Kidney (tissue), 22 donors: ENCODE data around the gene DUSP6. TPM values are rescaled to one million over a fixed set of nuclear protein-coding genes. Genes with fewer than 3 reads are reported as not detected.

Experiments
- DNase-seq, 5 donors: peaks; one replicate each; pipeline ENCODE4 v3.0.0-alpha.2; 2013 to 2020
- FAIRE-seq: peaks from 2 replicates; lab custom pipeline; 2012; peaks lifted over from hg19 to GRCh38; lab: Jason Lieb, UNC
- H3K27ac ChIP-seq, 2 donors: one replicate each; pipeline ENCODE4 v1.7.0; 2013; ENCODE audit warnings: low read depth in 2 of 2, low read length in 2 of 2, inconsistent platforms in 1 of 2
- H3K27me3 ChIP-seq: one replicate; pipeline ENCODE4 v1.7.1; 2013; ENCODE audit warnings: low read length, inconsistent platforms; ENCODE audit not compliant: control insufficient read depth, insufficient read depth
- H3K36me3 ChIP-seq, 3 donors: one replicate each; pipeline versions ENCODE4 v1.7.0 to v1.7.1; 2013; ENCODE audit warnings: low read length in 3 of 3, control low read depth in 1 of 3, inconsistent platforms in 1 of 3; ENCODE audit not compliant: insufficient read depth in 3 of 3, control insufficient read depth in 2 of 3
- H3K4me1 ChIP-seq, 3 donors: one replicate each; pipeline versions ENCODE4 v1.7.0 to v1.7.1; 2013; ENCODE audit warnings: low read length in 3 of 3, inconsistent platforms in 1 of 3, low read depth in 1 of 3; ENCODE audit not compliant: control insufficient read depth in 2 of 3, insufficient read depth in 2 of 3
- H3K4me3 ChIP-seq, 3 donors: one replicate each; pipeline versions ENCODE4 v1.7.0 to v1.8.1; 2013; ENCODE audit warnings: low read length in 3 of 3, control low read depth in 1 of 3, inconsistent platforms in 1 of 3
- H3K9ac ChIP-seq, 3 donors: one replicate each; pipeline versions ENCODE4 v1.7.0 to v1.7.1; 2013; ENCODE audit warnings: low read length in 3 of 3, control low read depth in 1 of 3, inconsistent platforms in 1 of 3
- H3K9me3 ChIP-seq, 3 donors: one replicate each; pipeline versions ENCODE4 v1.7.0 to v1.7.1; 2013; ENCODE audit warnings: low read length in 3 of 3, control low read depth in 1 of 3, inconsistent platforms in 1 of 3; ENCODE audit not compliant: control insufficient read depth in 2 of 3, insufficient read depth in 1 of 3
- intact Hi-C: fragments of 100-400 bp; cut with DNase I; formaldehyde crosslinking; loops from one replicate; pipeline ENCODE4 v1.11.1; 2022
- long read RNA-seq, 10 donors: library from polyadenylated mRNA in 1 of 10; unstranded in 1 of 10; transcript quantifications; one replicate each; pipeline ENCODE4 v2.0.0 and lab custom pipeline, GENCODE V29; 2021 to 2026
- polyA plus RNA-seq: library from polyadenylated mRNA; stranded (reverse); fragments of 350-450 nt; fragmentation: Illumina TruSeq; extraction: RNeasy Lipid Tissue Mini Kit (QIAGEN cat#74804); gene quantifications from one replicate; pipeline ENCODE4 v1.2.3, GENCODE V29; 2014; ENCODE audit warnings: low read depth, low replicate concordance; ENCODE audit not compliant: insufficient read depth
- total RNA-seq: library from RNA; stranded (reverse); fragmentation: NEBNext Ultra II Directional; extraction: Animal tissue kit (Norgen Biotek cat#: 25700); gene quantifications from one replicate; pipeline ENCODE4 v1.2.1, GENCODE V29; 2021
- TF ChIP-seq, protein P1 (sequence below): IDR thresholded peaks from 3 replicates; pipeline ENCODE4 v1.5.1; 2012; ENCODE audit warnings: mild to moderate bottlenecking, moderate library complexity, borderline replicate concordance; ENCODE audit not compliant: insufficient read depth; ENCODE audit errors: extremely low read depth
- donor health status: control.
- donor health status: control.
- donor health status: control.
- donor health status: control.
- donor health status: control.
- donor health status: DM: yes; HTN: yes; CAD: no.
- donor health status: Normal renal cell carcinoma (clear cell type).

DUSP6 gene, protein sequence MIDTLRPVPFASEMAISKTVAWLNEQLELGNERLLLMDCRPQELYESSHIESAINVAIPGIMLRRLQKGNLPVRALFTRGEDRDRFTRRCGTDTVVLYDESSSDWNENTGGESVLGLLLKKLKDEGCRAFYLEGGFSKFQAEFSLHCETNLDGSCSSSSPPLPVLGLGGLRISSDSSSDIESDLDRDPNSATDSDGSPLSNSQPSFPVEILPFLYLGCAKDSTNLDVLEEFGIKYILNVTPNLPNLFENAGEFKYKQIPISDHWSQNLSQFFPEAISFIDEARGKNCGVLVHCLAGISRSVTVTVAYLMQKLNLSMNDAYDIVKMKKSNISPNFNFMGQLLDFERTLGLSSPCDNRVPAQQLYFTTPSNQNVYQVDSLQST
- total RNA-seq (91.8 TPM), polyA plus RNA-seq (35.3 TPM)
- long read RNA-seq, donor 1, full-length matches to known transcripts = 28 of 28 reads
- long read RNA-seq, donor 1, partial matches to known transcripts = 0 of 28 reads
- long read RNA-seq, donor 1, other reads (novel, unspliced or antisense) = 0 of 28 reads
- long read RNA-seq, donor 2, full-length matches to known transcripts = 29 of 35 reads
- long read RNA-seq, donor 2, partial matches to known transcripts = 6 of 35 reads
- long read RNA-seq, donor 2, other reads (novel, unspliced or antisense) = 0 of 35 reads
- long read RNA-seq, donor 3, full-length matches to known transcripts = 44 of 44 reads
- long read RNA-seq, donor 3, partial matches to known transcripts = 0 of 44 reads
- long read RNA-seq, donor 3, other reads (novel, unspliced or antisense) = 0 of 44 reads
- long read RNA-seq, donor 4, full-length matches to known transcripts = 32 of 32 reads
- long read RNA-seq, donor 4, partial matches to known transcripts = 0 of 32 reads
- long read RNA-seq, donor 4, other reads (novel, unspliced or antisense) = 0 of 32 reads
- long read RNA-seq, donor 5, full-length matches to known transcripts = 2 of 2 reads
- long read RNA-seq, donor 5, partial matches to known transcripts = 0 of 2 reads
- long read RNA-seq, donor 5, other reads (novel, unspliced or antisense) = 0 of 2 reads
- long read RNA-seq, donor 6, full-length matches to known transcripts = 16 of 16 reads
- long read RNA-seq, donor 6, partial matches to known transcripts = 0 of 16 reads
- long read RNA-seq, donor 6, other reads (novel, unspliced or antisense) = 0 of 16 reads
- long read RNA-seq, donor 7, full-length matches to known transcripts = 33 of 38 reads
- long read RNA-seq, donor 7, partial matches to known transcripts = 0 of 38 reads
- long read RNA-seq, donor 7, other reads (novel, unspliced or antisense) = 5 of 38 reads
- long read RNA-seq, donor 8, full-length matches to known transcripts = 34 of 34 reads
- long read RNA-seq, donor 8, partial matches to known transcripts = 0 of 34 reads
- long read RNA-seq, donor 8, other reads (novel, unspliced or antisense) = 0 of 34 reads
- long read RNA-seq, donor 9, full-length matches to known transcripts = 19 of 34 reads
- long read RNA-seq, donor 9, partial matches to known transcripts = 15 of 34 reads
- long read RNA-seq, donor 9, other reads (novel, unspliced or antisense) = 0 of 34 reads
- long read RNA-seq, donor 10, full-length matches to known transcripts = 26 of 26 reads
- long read RNA-seq, donor 10, partial matches to known transcripts = 0 of 26 reads
- long read RNA-seq, donor 10, other reads (novel, unspliced or antisense) = 0 of 26 reads

DNA sequence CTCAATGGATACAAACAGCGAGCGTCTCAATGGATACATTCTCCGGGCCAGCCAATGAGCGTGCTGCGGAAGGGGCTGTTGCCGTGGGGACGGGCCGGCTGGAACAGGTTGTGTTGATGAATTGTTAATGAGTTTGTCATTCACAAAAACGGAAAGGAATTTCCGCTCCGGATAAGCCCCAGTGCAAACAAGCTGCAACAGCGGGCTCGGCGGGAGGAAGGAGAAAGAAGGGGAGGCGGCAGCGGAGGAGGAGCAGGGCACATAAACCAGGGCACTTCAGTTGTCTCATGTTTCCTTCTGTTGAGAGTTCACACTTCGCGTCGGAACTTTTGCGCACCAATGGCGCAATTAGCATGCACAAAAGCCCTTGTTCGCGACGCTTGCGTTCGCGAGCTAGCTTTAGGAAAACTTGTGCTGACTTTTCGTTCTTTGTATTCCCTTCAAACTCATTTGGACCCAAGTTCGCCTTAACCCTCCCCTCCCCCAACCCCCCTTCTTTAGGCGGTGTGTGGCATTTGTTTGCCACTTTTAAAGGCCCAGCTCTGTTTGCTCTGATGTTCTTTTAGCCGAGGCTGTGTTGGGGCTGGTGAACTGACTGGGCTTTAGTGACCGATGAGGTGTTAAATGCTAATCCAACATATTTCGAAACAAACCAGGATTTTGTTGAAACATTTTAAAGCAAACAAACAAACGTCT, at the start of gene DUSP6:
TSS of gene DUSP6 (minus strand) at position 10 of the 696 bp plus-strand sequence. CDS start 462 bp downstream, outside the sequence.
- intact Hi-C loops = no loop called here
- peaks cover 0 to 26% (median 18%) of the 10 kb centered on the region in 3 donors for H3K36me3 ChIP-seq
- DNase-seq (peak; percentile 98 to 99 (median 99)), FAIRE-seq (peak; percentile 92)
- peak within 1 kb of the TSS; percentile 96 to 99 for H3K27ac ChIP-seq
- peak within 1 kb of the TSS; percentile 94 to 98 (median 97) for H3K4me3 ChIP-seq
- no peaks in the 10 kb centered on the region for H3K27me3 ChIP-seq
- H3K4me1 ChIP-seq = peaks cover 0 to 26% (median 12%) of the 10 kb centered on the region in 3 donors
- TF ChIP-seq, protein P1, sequence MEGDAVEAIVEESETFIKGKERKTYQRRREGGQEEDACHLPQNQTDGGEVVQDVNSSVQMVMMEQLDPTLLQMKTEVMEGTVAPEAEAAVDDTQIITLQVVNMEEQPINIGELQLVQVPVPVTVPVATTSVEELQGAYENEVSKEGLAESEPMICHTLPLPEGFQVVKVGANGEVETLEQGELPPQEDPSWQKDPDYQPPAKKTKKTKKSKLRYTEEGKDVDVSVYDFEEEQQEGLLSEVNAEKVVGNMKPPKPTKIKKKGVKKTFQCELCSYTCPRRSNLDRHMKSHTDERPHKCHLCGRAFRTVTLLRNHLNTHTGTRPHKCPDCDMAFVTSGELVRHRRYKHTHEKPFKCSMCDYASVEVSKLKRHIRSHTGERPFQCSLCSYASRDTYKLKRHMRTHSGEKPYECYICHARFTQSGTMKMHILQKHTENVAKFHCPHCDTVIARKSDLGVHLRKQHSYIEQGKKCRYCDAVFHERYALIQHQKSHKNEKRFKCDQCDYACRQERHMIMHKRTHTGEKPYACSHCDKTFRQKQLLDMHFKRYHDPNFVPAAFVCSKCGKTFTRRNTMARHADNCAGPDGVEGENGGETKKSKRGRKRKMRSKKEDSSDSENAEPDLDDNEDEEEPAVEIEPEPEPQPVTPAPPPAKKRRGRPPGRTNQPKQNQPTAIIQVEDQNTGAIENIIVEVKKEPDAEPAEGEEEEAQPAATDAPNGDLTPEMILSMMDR = no peak
- no peaks in the 10 kb centered on the region for H3K9me3 ChIP-seq
- peak within 1 kb of the TSS; percentile 71 to 91 (median 72) for H3K9ac ChIP-seq

DNA sequence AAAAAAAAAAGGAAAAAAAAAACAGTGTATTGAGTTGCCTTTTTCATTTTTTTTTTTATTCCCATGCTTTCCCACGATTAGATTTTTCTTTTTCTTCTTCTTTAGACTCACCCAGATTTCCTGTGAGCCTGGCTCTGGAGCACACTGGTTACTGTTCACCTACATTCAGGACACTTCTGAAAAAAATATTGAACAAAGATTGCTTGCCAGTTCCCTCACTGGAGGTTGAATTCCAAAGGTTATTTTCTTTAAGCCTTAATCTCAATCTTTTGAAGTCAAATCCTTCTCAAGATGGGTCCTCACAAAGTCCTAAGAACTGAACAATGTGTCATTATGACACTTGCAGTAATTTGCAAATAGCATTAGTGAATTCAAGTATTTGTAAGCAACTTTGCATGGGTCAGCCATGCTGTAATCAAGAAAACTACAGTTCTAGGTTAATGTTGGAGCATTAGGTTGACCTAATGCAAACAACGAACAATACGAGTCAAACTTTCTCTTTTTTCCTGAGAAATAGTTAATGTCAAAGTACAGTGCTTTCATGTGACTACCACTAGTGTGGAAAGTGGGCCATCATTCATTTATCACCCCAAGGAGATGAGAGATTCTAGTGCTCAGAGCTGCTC, 49.2 kb upstream of the DUSP6 start:
- TF ChIP-seq, protein P1 = no peak
- DNase-seq (no peak), FAIRE-seq (no peak)
- H3K27ac ChIP-seq = peak overlapping the region in 1 of 2 donors; percentile 32
- no peaks in the 10 kb centered on the region for H3K9me3 ChIP-seq
- peaks cover 0 to 12% (median 0%) of the 10 kb centered on the region in 3 donors for H3K4me1 ChIP-seq
- H3K27me3 ChIP-seq = no peaks in the 10 kb centered on the region
- H3K9ac ChIP-seq = no peak overlapping the region
- peak overlapping the region in 1 of 3 donors; percentile 37 for H3K4me3 ChIP-seq
- intact Hi-C loops = no loop called here
- no peaks in the 10 kb centered on the region for H3K36me3 ChIP-seq
